HL-60 (cell line): ENCODE measurements around the gene LEUTX.

Experiments used
- DNase-seq, 2 experiments: peaks; one replicate each; pipeline ENCODE4 v3.0.0-alpha.2; 2010 to 2020; ENCODE audit warnings: low read depth in 1 of 2, low spot score in 1 of 2
- H3K27ac ChIP-seq: fragments of 250-450 bp; sonication (Bioruptor Pico); replicated peaks from 2 replicates; pipeline ENCODE4 v1.5.1; 2020; ENCODE audit warnings: mild to moderate bottlenecking, moderate library complexity
- H3K27me3 ChIP-seq: fragments of 250-450 bp; sonication (Bioruptor Pico); 2 replicates; pipeline ENCODE4 v1.5.1; 2021; ENCODE audit warnings: mild to moderate bottlenecking, moderate library complexity; ENCODE audit not compliant: insufficient read depth, poor library complexity, severe bottlenecking
- H3K4me3 ChIP-seq: replicated peaks from 2 replicates; pipeline ENCODE4 v1.5.1; 2011; ENCODE audit warnings: mild to moderate bottlenecking, control low read depth, low read length; ENCODE audit not compliant: insufficient read depth
- CTCF ChIP-seq: IDR thresholded peaks from one replicate; pipeline ENCODE4 v1.5.1; 2011; ENCODE audit warnings: low read length, control low read depth, inconsistent platforms; ENCODE audit not compliant: insufficient read depth
- GABPA ChIP-seq: IDR thresholded peaks from 2 replicates; pipeline ENCODE4 v1.6.1; 2012; ENCODE audit warnings: low read depth
- POLR2AphosphoS5 ChIP-seq: IDR thresholded peaks from 2 replicates; pipeline ENCODE4 v1.6.1; 2012; ENCODE audit warnings: low read depth
- REST ChIP-seq: IDR thresholded peaks from 2 replicates; pipeline ENCODE4 v1.6.1; 2012; ENCODE audit warnings: low read depth; ENCODE audit not compliant: insufficient replicate concordance
- SPI1 ChIP-seq: IDR thresholded peaks from 2 replicates; pipeline ENCODE4 v1.6.1; 2012; ENCODE audit warnings: low read depth, mild to moderate bottlenecking, borderline replicate concordance

The LEUTX gene

GRCh38 chr19:39820696-39821095 lies 42.0 kb downstream of the LEUTX start:
- Histone ChIP-seq H3K4me3 (no peak overlapping the region), H3K27me3 (no peaks in the 10 kb centered on the region), H3K27ac (no peak overlapping the region)
- no peak for DNase-seq
- TF ChIP-seq GABPA (no peak), SPI1 (no peak), POLR2AphosphoS5 (no peak), CTCF (no peak)

GRCh38 chr19:39823686-39824085 lies 45.0 kb downstream of the LEUTX start:
- Histone ChIP-seq H3K27ac (no peak overlapping the region), H3K27me3 (no peaks in the 10 kb centered on the region), H3K4me3 (peak overlapping the region; percentile 62)
- TF ChIP-seq REST (no peak), SPI1 (no peak), GABPA (no peak), CTCF (no peak), POLR2AphosphoS5 (no peak)
- DNase-seq = no peak

- Histone ChIP-seq H3K27ac (no peak overlapping the region), H3K27me3 (no peaks in the 10 kb centered on the region), H3K4me3 (peak overlapping the region; percentile 62)
- TF ChIP-seq POLR2AphosphoS5 = peak; percentile 42; the same call in 1 of the 2 replicates
- TF ChIP-seq SPI1 = no peak
- peak in 1 of 2 experiments; percentile 69 for DNase-seq
Measured at GRCh38 chr19:39824143-39825092, 45.8 kb downstream of the LEUTX start.

GRCh38 chr19:39825093-39825463 lies 46.4 kb downstream of the LEUTX start:
- H3K4me3 ChIP-seq = no peak overlapping the region
- no peak for TF ChIP-seq GABPA
- no peak for TF ChIP-seq REST
- no peak for TF ChIP-seq POLR2AphosphoS5
- no peak for TF ChIP-seq CTCF
- no peak for TF ChIP-seq SPI1
- no peak overlapping the region for H3K27ac ChIP-seq
- H3K27me3 ChIP-seq = no peaks in the 10 kb centered on the region
- no peak for DNase-seq
